Ectodermal cell (in vitro differentiated cells): ENCODE results near the gene PRCD.
A peak's percentile ranks its signal among the peaks of the same experiment; 100 is the strongest.
"Not testable (repeated sequence)": the region's sequence is repeated elsewhere in the genome, so short reads cannot be mapped to it uniquely, and the experiment has no call there.

Experiments used
- H3K27ac ChIP-seq: 2 replicates; pipeline ENCODE4 v1.7.0; 2013; ENCODE audit warnings: mild to moderate bottlenecking, low read depth, low read length; ENCODE audit not compliant: insufficient read depth, poor library complexity, severe bottlenecking
- H3K27me3 ChIP-seq: 2 replicates; pipeline ENCODE4 v1.7.0; 2013; ENCODE audit warnings: mild to moderate bottlenecking, low read length; ENCODE audit not compliant: insufficient read depth, control insufficient read depth, poor library complexity, severe bottlenecking
- H3K36me3 ChIP-seq: one replicate; pipeline ENCODE4 v1.7.0; 2013; ENCODE audit warnings: low read length; ENCODE audit not compliant: control insufficient read depth, insufficient read depth
- H3K4me1 ChIP-seq: one replicate; pipeline ENCODE4 v1.7.0; 2013; ENCODE audit warnings: low read length; ENCODE audit not compliant: control insufficient read depth, insufficient read depth
- H3K4me3 ChIP-seq: 2 replicates; pipeline ENCODE4 v1.7.0; 2013; ENCODE audit warnings: low read depth, low read length, control low read depth; ENCODE audit not compliant: insufficient read depth
- H3K9me3 ChIP-seq: 2 replicates; pipeline ENCODE4 v1.7.0; 2013; ENCODE audit warnings: mild to moderate bottlenecking, low read length, moderate library complexity; ENCODE audit not compliant: control insufficient read depth
- WGBS, 2 experiments: methylation state at CpG; one replicate each; pipeline ENCODE4 v1.1.7; 2013; ENCODE audit warnings: missing lambda C conversion rate in 2 of 2; 5-methylcytosine and 5-hydroxymethylcytosine counted together

PRCD gene

GRCh38 chr17:76519048-76519966 is 20.5 kb upstream of the PRCD start:
- Histone ChIP-seq H3K4me1 (no peaks in the 10 kb centered on the region), H3K9me3 (no peaks in the 10 kb centered on the region), H3K27me3 (peaks cover 13% of the 10 kb centered on the region), H3K36me3 (no peaks in the 10 kb centered on the region), H3K27ac (peak overlapping the region; percentile 26), H3K4me3 (no peak overlapping the region)
- 72 to 75% methylated on average over 15 of the region's 15 CpGs for WGBS, 2 experiments

DNA sequence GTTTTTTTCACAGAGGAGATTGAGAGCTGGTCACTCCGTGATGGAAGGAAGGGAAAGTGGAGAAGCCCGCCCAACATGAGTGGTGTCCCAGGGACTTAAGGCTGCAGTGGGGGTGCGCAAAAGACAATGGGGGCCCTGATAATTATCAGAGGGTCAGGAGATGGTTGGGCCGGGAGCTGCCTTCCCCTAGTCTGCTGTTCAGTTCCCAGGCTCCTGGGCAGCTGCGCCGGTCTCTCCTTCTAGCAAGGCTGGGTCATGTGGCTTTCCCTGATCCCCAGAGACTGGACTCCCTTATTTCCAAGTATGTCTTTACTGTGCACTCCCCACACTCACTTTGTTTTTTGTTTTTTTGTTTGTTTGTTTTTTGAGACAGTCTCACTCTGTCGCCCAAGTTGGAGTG is 18.6 kb upstream of the PRCD start:
- 88 to 92% methylated on average over 7 of the region's 7 CpGs for WGBS, 2 experiments
- Histone ChIP-seq H3K27me3 (peaks cover 13% of the 10 kb centered on the region), H3K27ac (no peak overlapping the region), H3K4me1 (no peaks in the 10 kb centered on the region), H3K36me3 (no peaks in the 10 kb centered on the region), H3K9me3 (no peaks in the 10 kb centered on the region), H3K4me3 (no peak overlapping the region)

DNA sequence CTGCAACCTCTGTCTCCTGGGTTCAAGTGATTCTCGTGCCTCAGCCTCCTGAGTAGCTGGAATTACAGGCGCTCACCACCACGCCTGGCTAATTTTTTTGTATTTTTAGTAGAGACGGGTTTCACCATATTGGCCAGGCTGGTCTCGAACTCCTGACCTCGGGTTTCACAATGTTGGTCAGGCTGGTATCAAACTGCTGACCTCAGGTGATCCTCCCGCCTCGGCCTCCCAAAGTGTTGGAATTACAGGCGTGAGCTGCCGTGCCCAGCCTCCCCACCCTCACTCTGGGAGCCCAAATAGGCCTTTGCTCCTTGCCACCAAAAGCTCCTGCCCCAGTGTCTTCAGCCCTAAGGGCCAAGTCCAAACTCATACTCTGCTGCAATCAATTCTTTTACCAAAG is 18.2 kb upstream of the PRCD start:
- not testable (repeated sequence) for H3K36me3 ChIP-seq, H3K9me3 ChIP-seq, H3K27ac ChIP-seq, H3K4me3 ChIP-seq, H3K4me1 ChIP-seq
- WGBS, 2 experiments = 91 to 96% methylated on average over 10 of the region's 10 CpGs
- H3K27me3 ChIP-seq = peaks cover 13% of the 10 kb centered on the region

GRCh38 chr17:76523084-76524037 is 16.5 kb upstream of the PRCD start:
- no peak overlapping the region for H3K27ac ChIP-seq
- WGBS, 2 experiments = 23 to 24% methylated on average over 35 of the region's 35 CpGs
- H3K4me3 ChIP-seq = no peak overlapping the region
- peaks cover 13% of the 10 kb centered on the region for H3K27me3 ChIP-seq
- H3K36me3 ChIP-seq = no peaks in the 10 kb centered on the region
- H3K4me1 ChIP-seq = peaks cover 7% of the 10 kb centered on the region
- H3K9me3 ChIP-seq = no peaks in the 10 kb centered on the region

GRCh38 chr17:76524598-76525512 is 15.0 kb upstream of the PRCD start:
- no peak overlapping the region for H3K4me3 ChIP-seq
- peaks cover 18% of the 10 kb centered on the region for H3K4me1 ChIP-seq
- no peak overlapping the region for H3K27ac ChIP-seq
- no peaks in the 10 kb centered on the region for H3K36me3 ChIP-seq
- peaks cover 13% of the 10 kb centered on the region for H3K27me3 ChIP-seq
- H3K9me3 ChIP-seq = no peaks in the 10 kb centered on the region
- WGBS, 2 experiments = 85 to 86% methylated on average over 25 of the region's 25 CpGs

DNA sequence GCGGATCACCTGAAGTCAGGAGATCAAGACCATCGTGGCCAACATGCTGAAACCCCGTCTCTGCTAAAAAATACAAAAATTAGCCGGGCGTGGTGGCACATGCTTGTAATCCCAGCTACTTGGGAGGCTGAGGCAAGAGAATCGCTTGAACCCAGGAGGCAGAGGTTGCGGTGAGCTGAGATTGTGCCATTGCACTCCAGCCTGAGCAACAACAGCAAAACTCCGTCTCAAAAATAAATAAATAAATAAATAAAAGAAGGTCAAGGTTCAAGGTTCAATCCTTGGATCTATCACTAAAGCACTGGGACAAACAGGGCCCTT is 14.4 kb upstream of the PRCD start:
- Histone ChIP-seq H3K27me3 (peaks cover 13% of the 10 kb centered on the region), H3K4me1 (peaks cover 22% of the 10 kb centered on the region)
- 82 to 85% methylated on average over 7 to 8 of the region's 8 CpGs for WGBS, 2 experiments
- H3K27ac ChIP-seq, H3K36me3 ChIP-seq, H3K9me3 ChIP-seq, H3K4me3 ChIP-seq: not testable (repeated sequence)

DNA sequence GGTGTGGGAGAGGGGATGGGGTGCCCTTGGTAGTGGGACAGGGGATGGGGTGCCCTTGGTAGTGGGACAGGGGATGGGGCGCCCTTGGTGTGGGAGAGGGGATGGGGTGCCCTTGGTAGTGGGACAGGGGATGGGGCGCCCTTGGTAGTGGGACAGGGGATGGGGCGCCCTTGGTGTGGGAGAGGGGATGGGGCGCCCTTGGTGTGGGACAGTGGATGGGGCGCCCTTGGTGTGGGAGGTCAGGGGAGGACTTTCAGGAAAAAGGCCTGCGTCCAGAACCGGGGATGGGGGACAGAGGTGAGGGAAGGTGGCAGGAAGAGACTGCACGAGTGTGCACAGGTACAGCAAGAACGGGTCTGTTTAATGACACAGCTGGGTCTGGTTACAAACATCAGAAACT is 12.8 kb upstream of the PRCD start:
- Histone ChIP-seq H3K27me3 (peaks cover 13% of the 10 kb centered on the region), H3K4me1 (peaks cover 22% of the 10 kb centered on the region)
- H3K27ac ChIP-seq, H3K9me3 ChIP-seq, H3K4me3 ChIP-seq, H3K36me3 ChIP-seq: not testable (repeated sequence)
- 89 to 91% methylated on average over 9 of the region's 9 CpGs for WGBS, 2 experiments

DNA sequence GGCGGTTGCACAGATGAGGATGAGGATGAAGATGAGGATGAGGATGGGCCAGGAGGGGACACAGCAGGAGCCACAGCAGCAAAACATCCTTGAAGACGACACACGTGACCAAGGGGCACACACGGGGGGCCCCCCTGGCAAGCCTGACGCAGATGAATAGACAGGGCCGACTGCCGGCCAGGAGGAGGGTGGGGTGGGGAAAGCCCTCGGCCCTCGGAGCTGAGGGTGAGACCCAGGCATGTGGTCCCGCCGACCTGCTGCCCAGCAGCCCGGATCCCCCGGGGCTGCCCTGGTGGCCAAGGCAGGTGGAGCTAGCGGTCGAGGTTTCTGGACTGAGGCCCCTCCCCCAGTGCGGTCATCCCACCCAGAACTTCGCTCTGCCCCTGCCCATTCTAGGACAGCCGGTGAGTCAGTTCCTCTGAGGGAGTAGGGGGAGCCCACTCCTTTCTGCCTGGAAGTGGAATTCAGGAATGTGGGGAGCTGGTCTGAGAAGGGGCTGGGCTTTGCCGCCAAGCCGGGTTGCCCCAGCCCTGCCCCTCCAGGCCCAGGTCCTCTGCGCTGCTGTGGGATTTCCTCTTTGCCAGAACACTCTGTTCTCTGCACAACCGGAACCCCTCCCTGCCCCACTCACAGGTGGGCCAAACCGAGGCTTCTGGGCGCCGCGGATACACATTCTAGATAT is 12.3 kb upstream of the PRCD start:
- peaks cover 22% of the 10 kb centered on the region for H3K4me1 ChIP-seq
- 36 to 40% methylated on average over 22 of the region's 26 CpGs for WGBS, 2 experiments

DNA sequence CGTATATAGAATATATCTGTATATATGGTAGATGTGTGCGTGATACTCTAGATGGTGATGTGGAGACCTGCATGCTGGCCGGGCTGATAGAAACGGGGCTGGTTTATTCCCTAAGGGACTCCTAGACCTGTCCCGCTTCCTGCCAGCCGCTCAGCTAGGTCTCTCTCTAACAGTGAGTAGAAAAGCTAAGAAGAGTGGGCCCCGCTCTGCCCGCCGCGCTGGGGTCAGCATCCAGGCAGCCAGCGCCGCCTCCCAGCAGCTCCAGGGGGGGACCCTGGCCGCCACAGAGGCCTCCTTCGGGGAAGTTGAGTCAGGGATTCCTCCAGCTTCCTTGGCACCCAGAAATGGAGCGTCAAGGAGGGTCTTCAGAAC is 11.7 kb upstream of the PRCD start:
- peaks cover 22% of the 10 kb centered on the region for H3K4me1 ChIP-seq
- no peak overlapping the region for H3K4me3 ChIP-seq
- WGBS, 2 experiments = 90 to 93% methylated on average over 14 of the region's 15 CpGs
- peaks cover 5% of the 10 kb centered on the region for H3K27me3 ChIP-seq
- H3K9me3 ChIP-seq = no peaks in the 10 kb centered on the region
- H3K36me3 ChIP-seq = no peaks in the 10 kb centered on the region
- H3K27ac ChIP-seq = no peak overlapping the region

More for the DNA sequence above, 12.3 kb upstream of the PRCD start:
- Histone ChIP-seq H3K27ac (no peak overlapping the region), H3K4me3 (no peak overlapping the region), H3K9me3 (no peaks in the 10 kb centered on the region), H3K27me3 (peaks cover 10% of the 10 kb centered on the region), H3K36me3 (no peaks in the 10 kb centered on the region)
